ENCODE measurements around the gene ZNF678. TPM values are rescaled to one million over a fixed set of nuclear protein-coding genes. Genes with fewer than 3 reads are reported as not detected.
"Not testable (repeated sequence)": the region's sequence is repeated elsewhere in the genome, so short reads cannot be mapped to it uniquely, and the experiment has no call there.

ZNF678 gene
- total and polyA plus RNA-seq, 4 donors, result 9.5 to 55.2 (median 22.6) TPM

DNA sequence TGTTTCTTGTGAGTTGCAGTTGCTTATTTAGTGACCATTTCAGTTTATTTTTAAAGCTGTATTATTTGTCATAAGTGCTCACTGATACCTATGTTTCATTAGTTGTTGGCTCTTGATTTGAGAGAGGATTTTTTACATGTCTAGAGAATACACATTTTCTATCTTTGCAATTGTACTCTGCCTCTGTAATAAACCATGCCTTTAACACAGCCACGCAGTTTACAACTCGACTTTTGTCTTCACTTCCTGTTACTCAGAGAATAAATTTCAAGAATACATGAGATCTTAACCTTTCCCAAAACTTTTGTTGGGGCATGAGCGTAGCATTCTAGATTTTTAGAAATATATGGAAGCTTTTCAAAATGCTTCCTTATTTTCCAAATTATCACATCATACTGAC lies 14.9 kb upstream of the ZNF678 start:
- H3K36me3 ChIP-seq (ENCODE audit: control insufficient read depth, insufficient read depth, low read length), result no peaks in the 10 kb centered on the region
- no peaks in the 10 kb centered on the region for H3K27me3 ChIP-seq (ENCODE audit: control insufficient read depth, insufficient read depth, low read length)
- 0% methylated on average over 1 of the region's 3 CpGs for WGBS (ENCODE audit: insufficient coverage)

DNA sequence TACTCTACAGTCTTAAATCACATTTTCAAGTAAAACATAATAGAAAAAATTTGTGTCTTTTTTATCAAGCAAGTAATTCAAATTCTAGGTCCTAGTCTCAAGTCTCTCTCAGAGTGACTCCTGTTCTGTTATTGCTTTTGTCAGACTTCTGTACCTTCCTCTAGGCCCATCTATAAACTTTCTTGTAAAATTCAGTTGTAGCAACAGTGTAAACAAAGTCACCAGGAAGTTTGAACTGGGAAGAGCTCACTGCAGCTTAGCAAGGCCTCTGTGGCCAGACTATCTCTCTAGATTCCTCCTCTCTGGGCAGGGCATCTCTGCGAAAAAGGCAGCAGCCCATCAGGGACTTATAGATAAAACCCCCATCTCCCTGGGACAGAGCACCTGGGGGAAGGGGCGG lies 13.5 kb upstream of the ZNF678 start:
- no peak overlapping the region for H3K27ac ChIP-seq (ENCODE audit: low read depth, low read length)
- peaks cover under 1% of the 10 kb centered on the region for H3K4me1 ChIP-seq (ENCODE audit: control insufficient read depth, insufficient read depth, low read length)
- DNase-seq (ENCODE audit: low read depth in 4 of 6, low spot score in 6 of 6), result no peak
- H3K36me3 ChIP-seq (ENCODE audit: control insufficient read depth, insufficient read depth, low read length), result no peaks in the 10 kb centered on the region
- no peaks in the 10 kb centered on the region for H3K27me3 ChIP-seq (ENCODE audit: control insufficient read depth, insufficient read depth, low read length)
- WGBS (ENCODE audit: insufficient coverage), result 80% methylated on average over 1 of the region's 2 CpGs
- peaks cover 2% of the 10 kb centered on the region for H3K9me3 ChIP-seq (ENCODE audit: control insufficient read depth, insufficient read depth, low read length)
- no peak overlapping the region for H3K4me3 ChIP-seq (ENCODE audit: low read depth, low read length)

More for the DNA sequence above, 14.9 kb upstream of the ZNF678 start:
- no peak overlapping the region for H3K27ac ChIP-seq (ENCODE audit: low read depth, low read length)
- H3K9me3 ChIP-seq (ENCODE audit: control insufficient read depth, insufficient read depth, low read length), result peaks cover 2% of the 10 kb centered on the region
- H3K4me1 ChIP-seq (ENCODE audit: control insufficient read depth, insufficient read depth, low read length), result peaks cover 5% of the 10 kb centered on the region
- no peak for DNase-seq (ENCODE audit: low read depth in 4 of 6, low spot score in 6 of 6)
- no peak overlapping the region for H3K4me3 ChIP-seq (ENCODE audit: low read depth, low read length)

GRCh38 chr1:227551881-227552280 lies 11.5 kb upstream of the ZNF678 start:
- not testable (repeated sequence) for H3K4me3 ChIP-seq (ENCODE audit: low read depth, low read length); H3K27me3 ChIP-seq (ENCODE audit: control insufficient read depth, insufficient read depth, low read length); H3K4me1 ChIP-seq (ENCODE audit: control insufficient read depth, insufficient read depth, low read length); H3K27ac ChIP-seq (ENCODE audit: low read depth, low read length); H3K9me3 ChIP-seq (ENCODE audit: control insufficient read depth, insufficient read depth, low read length); DNase-seq (ENCODE audit: low read depth in 4 of 6, low spot score in 6 of 6); H3K36me3 ChIP-seq (ENCODE audit: control insufficient read depth, insufficient read depth, low read length)
- WGBS (ENCODE audit: insufficient coverage), result 100% methylated on average over 1 of the region's 1 CpG

- H3K9me3 ChIP-seq (ENCODE audit: control insufficient read depth, insufficient read depth, low read length), result peaks cover 2% of the 10 kb centered on the region
- peaks cover under 1% of the 10 kb centered on the region for H3K36me3 ChIP-seq (ENCODE audit: control insufficient read depth, insufficient read depth, low read length)
- no peak for DNase-seq (ENCODE audit: low read depth in 4 of 6, low spot score in 6 of 6)
- H3K4me1 ChIP-seq (ENCODE audit: control insufficient read depth, insufficient read depth, low read length), result peaks cover 5% of the 10 kb centered on the region
- H3K4me3 ChIP-seq (ENCODE audit: low read depth, low read length), result no peak overlapping the region
- peaks cover 34% of the 10 kb centered on the region for H3K27me3 ChIP-seq (ENCODE audit: control insufficient read depth, insufficient read depth, low read length)
- H3K27ac ChIP-seq (ENCODE audit: low read depth, low read length), result no peak overlapping the region
- WGBS (ENCODE audit: insufficient coverage), result 90% methylated on average over 2 of the region's 7 CpGs
Observed at GRCh38 chr1:227556288-227556687, 7.1 kb upstream of the ZNF678 start.

DNA sequence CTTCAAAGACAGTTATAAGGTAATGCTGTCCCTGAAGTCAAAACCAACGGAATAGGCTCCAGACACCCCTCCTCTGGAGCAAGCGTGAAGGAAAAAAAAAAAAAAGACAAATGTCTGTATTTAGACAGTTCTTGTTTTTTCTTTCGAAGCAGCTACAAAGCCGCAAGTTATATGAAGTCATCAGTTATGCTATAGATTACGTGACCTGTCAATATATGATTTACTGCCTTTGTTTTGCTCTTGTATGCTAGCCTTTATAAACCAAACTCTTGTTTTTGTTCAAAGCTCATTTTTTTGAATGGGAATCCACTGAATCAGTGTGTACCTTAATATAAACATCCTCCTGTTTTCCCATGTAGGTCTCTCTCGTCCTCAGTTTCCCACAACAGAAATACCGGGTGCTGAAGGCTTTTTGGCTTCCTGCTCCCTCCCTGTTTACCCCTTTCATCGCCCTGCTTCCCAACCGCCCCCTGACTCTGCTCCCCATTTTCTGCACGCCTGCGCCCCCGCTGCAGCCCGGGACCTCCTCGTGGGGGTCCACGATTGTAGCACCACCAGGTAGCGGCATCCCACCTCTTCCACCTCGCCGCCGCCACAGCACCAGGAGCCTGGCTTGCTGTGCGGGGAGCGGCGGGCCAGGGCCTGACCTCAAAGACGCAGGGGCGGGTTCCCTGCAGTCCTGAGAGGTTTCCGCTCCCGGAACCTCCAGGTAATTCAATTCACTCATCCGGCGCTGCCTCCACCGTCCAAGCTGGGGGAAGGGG lies 5.2 kb upstream of the ZNF678 start:
- DNase-seq (ENCODE audit: low read depth in 4 of 6, low spot score in 6 of 6), result no peak
- Histone ChIP-seq H3K36me3 (ENCODE audit: control insufficient read depth, insufficient read depth, low read length) (peaks cover 4% of the 10 kb centered on the region), H3K27ac (ENCODE audit: low read depth, low read length) (no peak overlapping the region), H3K4me3 (ENCODE audit: low read depth, low read length) (no peak overlapping the region), H3K4me1 (ENCODE audit: control insufficient read depth, insufficient read depth, low read length) (peaks cover 11% of the 10 kb centered on the region), H3K27me3 (ENCODE audit: control insufficient read depth, insufficient read depth, low read length) (peaks cover 38% of the 10 kb centered on the region), H3K9me3 (ENCODE audit: control insufficient read depth, insufficient read depth, low read length) (no peaks in the 10 kb centered on the region)
- WGBS (ENCODE audit: insufficient coverage), result 43% methylated on average over 24 of the region's 29 CpGs

DNA sequence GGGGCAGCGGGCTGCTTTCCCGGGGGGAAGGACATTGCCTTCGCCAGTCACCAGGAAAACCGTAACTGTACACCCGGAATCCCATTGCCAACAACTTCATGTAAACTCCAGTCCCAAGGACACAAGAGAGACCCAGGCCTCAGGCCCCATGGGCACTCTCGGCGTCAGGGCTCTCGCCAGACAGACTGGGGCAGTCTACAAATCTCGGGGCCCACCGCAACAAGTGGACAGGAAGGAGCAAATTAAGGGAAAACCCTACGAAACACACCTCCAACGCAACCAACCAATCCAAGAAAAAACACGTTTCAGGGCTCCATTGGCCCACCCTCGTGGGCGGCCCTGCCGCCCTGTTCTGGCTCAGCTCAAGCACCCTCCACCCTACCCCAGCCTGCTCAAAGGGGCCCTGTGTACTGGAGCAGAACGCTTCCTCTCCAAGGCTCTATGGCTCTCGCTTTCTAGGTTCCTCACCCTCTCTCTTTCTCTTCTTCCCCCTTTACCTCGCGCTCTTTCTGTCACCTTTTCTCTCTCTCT lies 4.6 kb upstream of the ZNF678 start:
- H3K27me3 ChIP-seq (ENCODE audit: control insufficient read depth, insufficient read depth, low read length), result peaks cover 38% of the 10 kb centered on the region
- WGBS (ENCODE audit: insufficient coverage), result 44% methylated on average over 18 of the region's 20 CpGs
- no peaks in the 10 kb centered on the region for H3K9me3 ChIP-seq (ENCODE audit: control insufficient read depth, insufficient read depth, low read length)
- DNase-seq (ENCODE audit: low read depth in 4 of 6, low spot score in 6 of 6), result no peak
- peaks cover 4% of the 10 kb centered on the region for H3K36me3 ChIP-seq (ENCODE audit: control insufficient read depth, insufficient read depth, low read length)
- H3K27ac ChIP-seq (ENCODE audit: low read depth, low read length), result no peak overlapping the region
- peaks cover 13% of the 10 kb centered on the region for H3K4me1 ChIP-seq (ENCODE audit: control insufficient read depth, insufficient read depth, low read length)
- H3K4me3 ChIP-seq (ENCODE audit: low read depth, low read length), result no peak overlapping the region

GRCh38 chr1:227559499-227559898 lies 3.9 kb upstream of the ZNF678 start:
- Histone ChIP-seq H3K27ac (ENCODE audit: low read depth, low read length) (no peak overlapping the region), H3K4me3 (ENCODE audit: low read depth, low read length) (no peak overlapping the region), H3K9me3 (ENCODE audit: control insufficient read depth, insufficient read depth, low read length) (no peaks in the 10 kb centered on the region), H3K27me3 (ENCODE audit: control insufficient read depth, insufficient read depth, low read length) (peaks cover 38% of the 10 kb centered on the region), H3K4me1 (ENCODE audit: control insufficient read depth, insufficient read depth, low read length) (peaks cover 13% of the 10 kb centered on the region), H3K36me3 (ENCODE audit: control insufficient read depth, insufficient read depth, low read length) (peaks cover 4% of the 10 kb centered on the region)
- WGBS (ENCODE audit: insufficient coverage), result 22% methylated on average over 27 of the region's 27 CpGs
- no peak for DNase-seq (ENCODE audit: low read depth in 4 of 6, low spot score in 6 of 6)

- 62% methylated on average over 10 of the region's 12 CpGs for WGBS (ENCODE audit: insufficient coverage)
- Histone ChIP-seq H3K27me3 (ENCODE audit: control insufficient read depth, insufficient read depth, low read length) (peaks cover 38% of the 10 kb centered on the region), H3K4me1 (ENCODE audit: control insufficient read depth, insufficient read depth, low read length) (peaks cover 17% of the 10 kb centered on the region), H3K9me3 (ENCODE audit: control insufficient read depth, insufficient read depth, low read length) (no peaks in the 10 kb centered on the region), H3K36me3 (ENCODE audit: control insufficient read depth, insufficient read depth, low read length) (peaks cover 4% of the 10 kb centered on the region), H3K27ac (ENCODE audit: low read depth, low read length) (no peak overlapping the region), H3K4me3 (ENCODE audit: low read depth, low read length) (no peak overlapping the region)
- DNase-seq (ENCODE audit: low read depth in 4 of 6, low spot score in 6 of 6), result no peak
Observed at GRCh38 chr1:227559926-227560325, 3.4 kb upstream of the ZNF678 start.

- Histone ChIP-seq H3K27ac (ENCODE audit: low read depth, low read length) (no peak overlapping the region), H3K27me3 (ENCODE audit: control insufficient read depth, insufficient read depth, low read length) (peaks cover 38% of the 10 kb centered on the region), H3K4me1 (ENCODE audit: control insufficient read depth, insufficient read depth, low read length) (peaks cover 20% of the 10 kb centered on the region), H3K36me3 (ENCODE audit: control insufficient read depth, insufficient read depth, low read length) (peaks cover 4% of the 10 kb centered on the region), H3K4me3 (ENCODE audit: low read depth, low read length) (peak overlapping the region; percentile 26), H3K9me3 (ENCODE audit: control insufficient read depth, insufficient read depth, low read length) (no peaks in the 10 kb centered on the region)
- no peak for DNase-seq (ENCODE audit: low read depth in 4 of 6, low spot score in 6 of 6)
- WGBS (ENCODE audit: insufficient coverage), result 20% methylated on average over 55 of the region's 57 CpGs
Observed at GRCh38 chr1:227560393-227561173, 2.8 kb upstream of the ZNF678 start.
